SK-N-SH (cell line): Measurements from ENCODE around the gene IQSEC3. TPM values are rescaled to one million over a fixed set of nuclear protein-coding genes. Genes with fewer than 3 reads are reported as not detected.

Source experiments
- CTCF ChIA-PET: fragments of 300-600, 350-600 bp; formaldehyde crosslinking; extraction: SDS; loops from one replicate; lab custom pipeline; 2021; lab: Yijun Ruan, JAX
- POLR2A ChIA-PET: fragments of 350-600 bp; sonication (Branson Sonifier 250); formaldehyde crosslinking; extraction: SDS; loops from one replicate; lab custom pipeline; 2020; ENCODE audit warnings: antibody characterized with exemption, inconsistent platforms; lab: Yijun Ruan, JAX
- DNase-seq: peaks from one replicate; pipeline ENCODE4 v3.0.0; 2012
- H2AFZ ChIP-seq: fragments of 200-600 bp; sonication (generic); 2 replicates; pipeline ENCODE4 v1.8.1; 2016; ENCODE audit warnings: antibody characterized with exemption, mild to moderate bottlenecking, low read depth
- H3F3A ChIP-seq: fragments of 200-600 bp; sonication (generic); replicated peaks from 2 replicates; pipeline ENCODE3; 2016; ENCODE audit warnings: antibody characterized with exemption, mild to moderate bottlenecking; ENCODE audit not compliant: insufficient read depth
- H3K27ac ChIP-seq, 2 experiments: fragments of 200-500 bp in 1 of 2; fragments of 200-600 bp in 1 of 2; sonication (Bioruptor generic) in 1 of 2; sonication (generic), shearing (Covaris generic) in 1 of 2; 2 replicates each; pipeline versions ENCODE4 v1.5.1 to v1.6.1; 2014 to 2016; ENCODE audit warnings: low read depth in 2 of 2, inconsistent platforms in 1 of 2, low read length in 1 of 2, mild to moderate bottlenecking in 1 of 2, mixed read lengths in 1 of 2
- H3K27me3 ChIP-seq: fragments of 200-600 bp; sonication (generic), shearing (Covaris generic); 2 replicates; pipeline ENCODE4 v1.6.1; 2016; ENCODE audit warnings: mixed run types; ENCODE audit not compliant: insufficient read depth
- H3K36me3 ChIP-seq, 2 experiments: fragments of 200-500 bp in 1 of 2; fragments of 200-600 bp in 1 of 2; sonication (Bioruptor generic) in 1 of 2; sonication (generic) in 1 of 2; replicated peaks in 1 of 2; 2 replicates each; pipeline versions ENCODE3 to v1.5.1; 2014 to 2016; ENCODE audit warnings: low read length in 1 of 2, mild to moderate bottlenecking in 1 of 2; ENCODE audit not compliant: insufficient read depth in 2 of 2, control insufficient read depth in 1 of 2
- H3K4me1 ChIP-seq, 2 experiments: fragments of 200-500 bp in 1 of 2; fragments of 200-600 bp in 1 of 2; sonication (Bioruptor generic) in 1 of 2; sonication (generic), shearing (Covaris generic) in 1 of 2; 2 replicates each; pipeline versions ENCODE4 v1.5.1 to v1.6.1; 2014 to 2016; ENCODE audit warnings: low read depth in 1 of 2, low read length in 1 of 2, mixed run types in 1 of 2; ENCODE audit not compliant: insufficient read depth in 2 of 2, control insufficient read depth in 1 of 2
- H3K4me2 ChIP-seq: fragments of 200-600 bp; sonication (generic), shearing (Covaris generic); 2 replicates; pipeline ENCODE4 v1.6.1; 2017; ENCODE audit warnings: mixed run types
- H3K4me3 ChIP-seq, 2 experiments: fragments of 200-500 bp in 1 of 2; fragments of 200-600 bp in 1 of 2; sonication (Bioruptor generic) in 1 of 2; sonication (generic), shearing (Covaris generic) in 1 of 2; 2 replicates each; pipeline versions ENCODE4 v1.5.1 to v1.8.1; 2014 to 2016; ENCODE audit warnings: low read depth in 2 of 2, inconsistent platforms in 1 of 2, low read length in 1 of 2, mild to moderate bottlenecking in 1 of 2, mixed read lengths in 1 of 2, moderate library complexity in 1 of 2
- H3K79me2 ChIP-seq: fragments of 200-600 bp; sonication (generic); 2 replicates; pipeline ENCODE4 v1.8.1; 2017; ENCODE audit warnings: mild to moderate bottlenecking; ENCODE audit not compliant: insufficient read depth
- H3K9ac ChIP-seq: fragments of 200-600 bp; sonication (generic); 2 replicates; pipeline ENCODE4 v1.6.1; 2017; ENCODE audit warnings: mixed run types
- H3K9me2 ChIP-seq: fragments of 200-600 bp; sonication (generic); 2 replicates; pipeline ENCODE4 v1.6.1; 2017; ENCODE audit warnings: mixed run types
- H3K9me3 ChIP-seq: fragments of 200-600 bp; sonication (generic); 2 replicates; pipeline ENCODE4 v1.6.1; 2017; ENCODE audit warnings: mixed run types, mild to moderate bottlenecking, moderate library complexity
- H4K20me1 ChIP-seq: fragments of 200-600 bp; sonication (generic); 2 replicates; pipeline ENCODE4 v1.6.1; 2017; ENCODE audit warnings: mild to moderate bottlenecking, mixed run types; ENCODE audit not compliant: insufficient read depth
- FOXJ3 ChIP-seq: sonication (generic); formaldehyde crosslinking; IDR thresholded peaks from 2 replicates; pipeline ENCODE4 v1.5.1; 2020; ENCODE audit warnings: mild to moderate bottlenecking, missing genetic modification reagents
- FOXM1 ChIP-seq: IDR thresholded peaks from 2 replicates; pipeline ENCODE4 v1.4.0; 2012; ENCODE audit warnings: low read depth, mild to moderate bottlenecking
- GABPA ChIP-seq: IDR thresholded peaks from 2 replicates; pipeline ENCODE4 v1.4.0; 2012; ENCODE audit warnings: low read depth, mild to moderate bottlenecking
- GATA2 ChIP-seq: sonication (generic); formaldehyde crosslinking; IDR thresholded peaks from 2 replicates; pipeline ENCODE4 v1.5.0; 2020; ENCODE audit warnings: mild to moderate bottlenecking, missing genetic modification reagents
- MXI1 ChIP-seq: IDR thresholded peaks from 2 replicates; pipeline ENCODE4 v1.6.1; 2012; ENCODE audit warnings: mild to moderate bottlenecking, low read depth, low read length, improper control_type of control experiment
- POLR2AphosphoS5 ChIP-seq: IDR thresholded peaks from 2 replicates; pipeline ENCODE4 v1.6.1; 2012; ENCODE audit warnings: low read depth, low read length
- RAD21 ChIP-seq: IDR thresholded peaks from 2 replicates; pipeline ENCODE4 v1.6.1; 2012; ENCODE audit warnings: mild to moderate bottlenecking, low read length
- SIN3A ChIP-seq: IDR thresholded peaks from 2 replicates; pipeline ENCODE4 v1.6.1; 2012; ENCODE audit warnings: low read depth, mild to moderate bottlenecking, low read length, moderate library complexity, borderline replicate concordance
- SMC3 ChIP-seq: IDR thresholded peaks from 2 replicates; pipeline ENCODE4 v1.6.1; 2012; ENCODE audit warnings: low read depth, low read length, improper control_type of control experiment
- TCF12 ChIP-seq: IDR thresholded peaks from 2 replicates; pipeline ENCODE4 v1.4.0; 2012
- TEAD4 ChIP-seq: IDR thresholded peaks from 2 replicates; pipeline ENCODE4 v1.4.0; 2012; ENCODE audit warnings: mild to moderate bottlenecking, borderline replicate concordance; ENCODE audit not compliant: insufficient read depth
- WGBS: methylation state at CpG from one replicate; pipeline ENCODE4 v1.1.6; 2017; ENCODE audit warnings: low lambda C conversion rate; 5-methylcytosine and 5-hydroxymethylcytosine counted together
- polyA plus RNA-seq, 3 experiments: library from polyadenylated mRNA; depleted of rRNA; stranded (reverse); fragments of >200 nt; gene quantifications; 2 replicates each; pipeline ENCODE4 v1.2.3, GENCODE V29; 2012
- TF ChIP-seq, protein P1 (sequence below): IDR thresholded peaks from 2 replicates; pipeline ENCODE4 v1.4.0; 2012; ENCODE audit warnings: low read depth, borderline replicate concordance
- TF ChIP-seq, protein P2 (sequence below): IDR thresholded peaks from 2 replicates; pipeline ENCODE4 v1.4.0; 2012; ENCODE audit warnings: low read depth, borderline replicate concordance
- TF ChIP-seq, protein P3 (sequence below): IDR thresholded peaks from 2 replicates; pipeline ENCODE4 v1.6.1; 2012; ENCODE audit warnings: mild to moderate bottlenecking, low read depth, low read length, moderate library complexity

Gene IQSEC3
- polyA plus RNA-seq, 1 of the 3 experiments (the other 2 are of a cell fraction), result 0.02 TPM

DNA sequence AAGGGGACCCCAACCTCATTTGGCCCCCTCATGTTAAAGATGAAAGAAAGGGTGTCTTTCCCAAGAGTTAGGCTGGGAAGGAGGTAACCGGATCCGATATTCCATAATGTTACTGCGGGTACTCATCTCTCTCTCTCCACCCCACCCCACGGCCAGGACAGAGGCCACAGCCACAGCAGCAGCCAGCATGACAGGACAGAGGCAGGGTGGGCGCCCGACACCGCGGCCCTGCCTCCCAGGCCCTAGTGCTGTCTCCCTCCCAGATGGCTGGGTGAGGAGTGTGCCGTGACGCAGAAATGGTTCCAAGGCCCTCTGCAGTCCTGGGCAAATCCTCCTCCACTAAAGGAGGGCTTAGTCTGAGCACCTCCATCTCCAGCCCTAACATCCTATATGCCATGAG, 141.2 kb downstream of the IQSEC3 start:
- Histone ChIP-seq H3K9me3 (no peaks in the 10 kb centered on the region), H3K27ac (no peak overlapping the region), H3K36me3 (no peaks in the 10 kb centered on the region), H3K27me3 (peaks cover 28% of the 10 kb centered on the region; the same call in 1 of the 2 replicates), H3K79me2 (no peaks in the 10 kb centered on the region), H3F3A (no peaks in the 10 kb centered on the region), H3K4me2 (no peak overlapping the region), H3K4me1 (peaks cover 0 to 8% of the 10 kb centered on the region in 2 experiments; a peak in 1 of 4 replicates), H3K9ac (no peak overlapping the region), H4K20me1 (no peaks in the 10 kb centered on the region), H2AFZ (no peak overlapping the region), H3K9me2 (no peaks in the 10 kb centered on the region), H3K4me3 (no peak overlapping the region)
- POLR2A ChIA-PET, result no interaction called here
- CTCF ChIA-PET, result no interaction called here
- TF ChIP-seq FOXM1 (no peak), FOXJ3 (CRISPR knock-in tag) (no peak), SIN3A (no peak)
- no peak for DNase-seq
- WGBS, result 68% methylated on average over 4 of the region's 10 CpGs

DNA sequence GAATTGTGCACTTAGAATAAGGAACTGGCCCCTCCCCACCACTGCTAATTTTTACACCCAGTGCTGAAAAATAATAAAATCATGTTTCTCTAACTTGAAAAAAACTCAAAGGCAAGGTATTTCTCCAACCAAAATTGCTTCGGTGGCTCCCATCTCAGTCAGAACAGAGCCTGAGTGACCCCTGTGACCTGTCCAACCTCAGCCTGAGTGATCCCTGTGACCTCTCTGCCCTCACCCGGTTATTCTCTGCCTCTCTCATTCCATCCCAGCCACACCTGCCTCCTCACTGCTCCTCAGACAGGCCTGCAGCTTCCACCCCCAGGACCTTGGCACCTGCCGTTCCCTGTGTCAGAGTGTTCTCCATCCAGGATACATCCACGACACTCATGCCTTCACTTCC, 142.2 kb downstream of the IQSEC3 start:
- TF ChIP-seq POLR2AphosphoS5 (no peak), FOXM1 (no peak), TCF12 (no peak)
- CTCF ChIA-PET, result interaction anchor here (1.4 to 1.8 kb wide), 2 partner anchors 10 to 19 kb away, joined by 5 to 8 read pairs; no protein-coding TSS in a partner anchor

DNA sequence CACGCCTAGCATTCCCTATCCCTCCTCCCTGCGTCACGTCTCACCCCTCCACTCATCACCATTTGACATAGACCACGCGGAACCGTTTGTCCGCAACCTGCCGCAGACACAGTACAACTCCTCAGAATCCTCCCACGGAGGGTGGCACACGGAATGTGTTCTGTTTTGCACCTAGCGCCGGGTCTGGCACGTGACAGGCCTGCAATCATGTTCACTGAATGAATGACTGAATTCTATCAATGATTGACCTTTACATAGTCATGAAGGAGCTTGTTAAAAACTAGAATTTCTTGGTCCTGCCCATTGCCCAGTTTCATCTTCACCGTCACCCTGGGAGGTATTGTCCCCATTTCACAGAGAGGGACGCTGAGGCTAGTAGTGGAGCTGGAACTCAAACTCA, 142.7 kb downstream of the IQSEC3 start:
- no peak overlapping the region for H3K9ac ChIP-seq
- H3K4me1 ChIP-seq, result peaks cover 0 to 7% of the 10 kb centered on the region in 2 experiments; a peak in 1 of 4 replicates
- no peak overlapping the region for H2AFZ ChIP-seq
- no peak for DNase-seq
- no peaks in the 10 kb centered on the region for H3F3A ChIP-seq
- no peak overlapping the region for H3K4me2 ChIP-seq
- H3K4me3 ChIP-seq, result no peak overlapping the region
- H3K79me2 ChIP-seq, result no peaks in the 10 kb centered on the region
- peaks cover 18% of the 10 kb centered on the region; the same call in 1 of the 2 replicates for H3K27me3 ChIP-seq
- TF ChIP-seq GATA2 (CRISPR knock-in tag), result no peak
- no peak for TF ChIP-seq MXI1
- TF ChIP-seq, protein P1, sequence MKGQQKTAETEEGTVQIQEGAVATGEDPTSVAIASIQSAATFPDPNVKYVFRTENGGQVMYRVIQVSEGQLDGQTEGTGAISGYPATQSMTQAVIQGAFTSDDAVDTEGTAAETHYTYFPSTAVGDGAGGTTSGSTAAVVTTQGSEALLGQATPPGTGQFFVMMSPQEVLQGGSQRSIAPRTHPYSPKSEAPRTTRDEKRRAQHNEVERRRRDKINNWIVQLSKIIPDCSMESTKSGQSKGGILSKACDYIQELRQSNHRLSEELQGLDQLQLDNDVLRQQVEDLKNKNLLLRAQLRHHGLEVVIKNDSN, result no peak
- no peak for TF ChIP-seq RAD21
- no peak for TF ChIP-seq GABPA
- TF ChIP-seq, protein P2, sequence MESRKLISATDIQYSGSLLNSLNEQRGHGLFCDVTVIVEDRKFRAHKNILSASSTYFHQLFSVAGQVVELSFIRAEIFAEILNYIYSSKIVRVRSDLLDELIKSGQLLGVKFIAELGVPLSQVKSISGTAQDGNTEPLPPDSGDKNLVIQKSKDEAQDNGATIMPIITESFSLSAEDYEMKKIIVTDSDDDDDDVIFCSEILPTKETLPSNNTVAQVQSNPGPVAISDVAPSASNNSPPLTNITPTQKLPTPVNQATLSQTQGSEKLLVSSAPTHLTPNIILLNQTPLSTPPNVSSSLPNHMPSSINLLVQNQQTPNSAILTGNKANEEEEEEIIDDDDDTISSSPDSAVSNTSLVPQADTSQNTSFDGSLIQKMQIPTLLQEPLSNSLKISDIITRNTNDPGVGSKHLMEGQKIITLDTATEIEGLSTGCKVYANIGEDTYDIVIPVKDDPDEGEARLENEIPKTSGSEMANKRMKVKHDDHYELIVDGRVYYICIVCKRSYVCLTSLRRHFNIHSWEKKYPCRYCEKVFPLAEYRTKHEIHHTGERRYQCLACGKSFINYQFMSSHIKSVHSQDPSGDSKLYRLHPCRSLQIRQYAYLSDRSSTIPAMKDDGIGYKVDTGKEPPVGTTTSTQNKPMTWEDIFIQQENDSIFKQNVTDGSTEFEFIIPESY, result no peak
- TF ChIP-seq, protein P3, sequence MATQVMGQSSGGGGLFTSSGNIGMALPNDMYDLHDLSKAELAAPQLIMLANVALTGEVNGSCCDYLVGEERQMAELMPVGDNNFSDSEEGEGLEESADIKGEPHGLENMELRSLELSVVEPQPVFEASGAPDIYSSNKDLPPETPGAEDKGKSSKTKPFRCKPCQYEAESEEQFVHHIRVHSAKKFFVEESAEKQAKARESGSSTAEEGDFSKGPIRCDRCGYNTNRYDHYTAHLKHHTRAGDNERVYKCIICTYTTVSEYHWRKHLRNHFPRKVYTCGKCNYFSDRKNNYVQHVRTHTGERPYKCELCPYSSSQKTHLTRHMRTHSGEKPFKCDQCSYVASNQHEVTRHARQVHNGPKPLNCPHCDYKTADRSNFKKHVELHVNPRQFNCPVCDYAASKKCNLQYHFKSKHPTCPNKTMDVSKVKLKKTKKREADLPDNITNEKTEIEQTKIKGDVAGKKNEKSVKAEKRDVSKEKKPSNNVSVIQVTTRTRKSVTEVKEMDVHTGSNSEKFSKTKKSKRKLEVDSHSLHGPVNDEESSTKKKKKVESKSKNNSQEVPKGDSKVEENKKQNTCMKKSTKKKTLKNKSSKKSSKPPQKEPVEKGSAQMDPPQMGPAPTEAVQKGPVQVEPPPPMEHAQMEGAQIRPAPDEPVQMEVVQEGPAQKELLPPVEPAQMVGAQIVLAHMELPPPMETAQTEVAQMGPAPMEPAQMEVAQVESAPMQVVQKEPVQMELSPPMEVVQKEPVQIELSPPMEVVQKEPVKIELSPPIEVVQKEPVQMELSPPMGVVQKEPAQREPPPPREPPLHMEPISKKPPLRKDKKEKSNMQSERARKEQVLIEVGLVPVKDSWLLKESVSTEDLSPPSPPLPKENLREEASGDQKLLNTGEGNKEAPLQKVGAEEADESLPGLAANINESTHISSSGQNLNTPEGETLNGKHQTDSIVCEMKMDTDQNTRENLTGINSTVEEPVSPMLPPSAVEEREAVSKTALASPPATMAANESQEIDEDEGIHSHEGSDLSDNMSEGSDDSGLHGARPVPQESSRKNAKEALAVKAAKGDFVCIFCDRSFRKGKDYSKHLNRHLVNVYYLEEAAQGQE, result no peak
- no peak for TF ChIP-seq TEAD4
- TF ChIP-seq TCF12, result no peak
- no peak for TF ChIP-seq FOXJ3 (CRISPR knock-in tag)
- TF ChIP-seq POLR2AphosphoS5, result no peak
- TF ChIP-seq SMC3, result no peak
- TF ChIP-seq, all 33 proteins: peak for 0
- no peaks in the 10 kb centered on the region for H3K9me2 ChIP-seq
- H4K20me1 ChIP-seq, result no peaks in the 10 kb centered on the region
- 73% methylated on average over 15 of the region's 15 CpGs for WGBS
- no peak overlapping the region for H3K27ac ChIP-seq
- ChIA-PET CTCF (interaction anchor here (1.4 to 1.8 kb wide), 3 partner anchors 10 to 19 kb away, joined by 4 to 8 read pairs (median 5); no protein-coding TSS in a partner anchor), POLR2A (interaction anchor here (0.5 kb wide), 1 partner anchor 72 kb away, joined by 3 read pairs; no protein-coding TSS in a partner anchor)
- no peaks in the 10 kb centered on the region for H3K36me3 ChIP-seq
- no peaks in the 10 kb centered on the region for H3K9me3 ChIP-seq

More for the DNA sequence above, 142.2 kb downstream of the IQSEC3 start:
- H4K20me1 ChIP-seq, result no peaks in the 10 kb centered on the region
- H3K9me2 ChIP-seq, result no peaks in the 10 kb centered on the region
- no peak overlapping the region for H3K27ac ChIP-seq
- no peak overlapping the region for H3K9ac ChIP-seq
- H3K4me1 ChIP-seq, result peaks cover 0 to 11% of the 10 kb centered on the region in 2 experiments; a peak in 1 of 4 replicates
- WGBS, result 66% methylated on average over 4 of the region's 4 CpGs
- no peak overlapping the region for H2AFZ ChIP-seq
- no peak for DNase-seq
- no peak overlapping the region for H3K4me3 ChIP-seq
- POLR2A ChIA-PET, result interaction anchor here (0.5 kb wide), 1 partner anchor 73 kb away, joined by 3 read pairs; no protein-coding TSS in a partner anchor
- no peaks in the 10 kb centered on the region for H3K79me2 ChIP-seq
- no peaks in the 10 kb centered on the region for H3K9me3 ChIP-seq
- peaks cover 22% of the 10 kb centered on the region; the same call in 1 of the 2 replicates for H3K27me3 ChIP-seq
- H3F3A ChIP-seq, result no peaks in the 10 kb centered on the region
- H3K4me2 ChIP-seq, result no peak overlapping the region
- no peaks in the 10 kb centered on the region for H3K36me3 ChIP-seq
